ENCODE data around the gene GRK5. TPM values are rescaled to one million over a fixed set of nuclear protein-coding genes. Genes with fewer than 3 reads are reported as not detected.

GRK5 gene
- total RNA-seq, 1 donor, result 16.0 TPM

GRCh38 chr10:119318411-119319160 is 111.2 kb downstream of the GRK5 start:
- TF ChIP-seq CTCF (IDR thresholded peaks at IDR 0.05; ENCODE audit: insufficient read depth, low read depth, low read length), result no peak
- H3K4me3 ChIP-seq (ENCODE audit: low read depth, low read length), result no peak overlapping the region
- no peak for DNase-seq (ENCODE audit: low read depth)

GRCh38 chr10:119319161-119319919 is 112.0 kb downstream of the GRK5 start:
- H3K4me3 ChIP-seq (ENCODE audit: low read depth, low read length), result no peak overlapping the region
- no peak for TF ChIP-seq CTCF (IDR thresholded peaks at IDR 0.05; ENCODE audit: insufficient read depth, low read depth, low read length)
- no peak for DNase-seq (ENCODE audit: low read depth)

GRCh38 chr10:119319920-119320258 is 112.5 kb downstream of the GRK5 start:
- no peak for DNase-seq (ENCODE audit: low read depth)
- TF ChIP-seq CTCF (IDR thresholded peaks at IDR 0.05; ENCODE audit: insufficient read depth, low read depth, low read length), result no peak
- H3K4me3 ChIP-seq (ENCODE audit: low read depth, low read length), result no peak overlapping the region

DNA sequence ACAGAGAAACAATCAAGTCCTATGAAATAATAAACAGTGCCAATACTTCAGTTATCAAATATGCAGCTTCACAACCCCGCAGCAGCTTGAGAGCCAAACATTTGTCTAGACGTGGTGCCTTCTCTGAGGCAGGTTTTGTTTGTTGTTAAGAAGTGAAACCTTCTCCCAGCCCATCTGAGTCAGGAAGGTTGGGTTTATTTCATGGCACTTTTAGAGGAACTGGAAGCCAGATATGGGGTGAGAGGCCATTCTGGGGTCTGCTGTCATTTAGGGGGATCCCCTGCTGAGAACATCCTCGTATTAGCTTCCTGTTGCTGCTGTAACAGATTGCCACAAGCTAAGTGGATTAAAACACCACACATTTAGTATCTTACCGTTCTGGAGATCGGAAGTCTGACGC is 113.6 kb downstream of the GRK5 start:
- no peak for TF ChIP-seq CTCF (IDR thresholded peaks at IDR 0.05; ENCODE audit: insufficient read depth, low read depth, low read length)
- H3K4me3 ChIP-seq (ENCODE audit: low read depth, low read length), result no peak overlapping the region
- no peak for DNase-seq (ENCODE audit: low read depth)

DNA sequence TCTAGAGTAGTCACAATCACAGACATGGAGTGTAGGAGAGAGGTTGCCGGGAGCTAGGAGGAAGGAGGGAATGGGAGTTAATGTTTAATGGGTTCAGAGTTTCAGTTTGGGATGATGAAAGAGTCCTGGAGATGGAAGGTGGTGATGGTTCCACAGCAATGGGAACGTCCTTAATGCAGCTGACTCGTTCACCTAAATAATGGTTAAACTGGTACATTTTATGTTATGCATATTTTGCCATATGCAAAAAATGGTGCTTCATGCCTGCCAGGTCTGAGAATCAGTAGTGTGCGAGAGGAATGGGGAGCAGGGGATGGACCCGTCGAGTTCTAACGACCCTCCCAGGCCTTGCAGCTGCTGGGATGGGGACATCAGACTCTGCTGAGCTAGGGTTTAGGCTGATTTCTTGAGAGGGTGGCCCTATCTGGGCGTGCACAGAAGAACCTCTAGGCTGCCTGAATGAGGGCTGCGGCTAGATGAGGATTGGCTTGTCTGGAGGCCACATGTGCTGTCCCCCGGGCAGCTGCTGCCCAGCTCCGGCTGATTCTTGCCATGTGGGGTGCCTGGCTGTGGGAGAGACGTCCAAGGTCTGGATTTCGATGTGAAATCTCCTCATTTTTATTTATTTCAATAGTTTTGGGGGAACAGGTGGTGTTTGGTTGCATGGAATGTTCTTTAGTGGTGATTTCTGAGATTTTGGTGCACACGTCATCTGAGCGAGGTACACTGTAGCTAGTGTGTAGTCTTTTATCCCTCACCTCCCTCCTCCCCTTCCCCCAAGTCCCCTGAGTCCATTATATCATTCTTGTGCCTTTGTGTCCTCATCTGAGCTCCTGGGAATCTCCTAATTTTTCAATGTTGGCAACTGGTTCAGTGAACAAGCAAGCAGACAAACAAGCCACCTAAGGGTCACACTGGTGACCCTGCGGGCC is 116.0 kb downstream of the GRK5 start:
- TF ChIP-seq CTCF (IDR thresholded peaks at IDR 0.05; ENCODE audit: insufficient read depth, low read depth, low read length), result no peak
- no peak overlapping the region for H3K4me3 ChIP-seq (ENCODE audit: low read depth, low read length)
- no peak for DNase-seq (ENCODE audit: low read depth)

DNA sequence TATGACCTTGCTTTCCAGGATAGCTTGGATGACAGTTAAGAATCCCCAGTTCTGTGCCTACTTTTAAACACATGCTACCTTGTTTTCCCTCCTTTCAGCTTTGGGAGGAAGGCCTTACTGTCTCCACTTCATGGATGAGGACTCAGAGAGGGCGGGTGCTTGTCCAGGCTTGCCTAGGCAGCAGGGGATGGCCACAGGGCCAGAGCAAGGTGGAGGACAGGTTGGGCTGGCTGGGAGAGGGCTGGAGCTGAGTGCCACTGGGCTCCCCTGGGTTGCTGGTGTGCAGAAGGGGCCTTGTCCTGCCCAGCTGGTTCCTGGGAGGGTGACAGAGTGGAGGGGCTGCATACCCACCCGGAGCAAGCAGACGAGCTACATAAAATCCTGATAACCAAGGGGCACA is 117.8 kb downstream of the GRK5 start:
- no peak for TF ChIP-seq CTCF (IDR thresholded peaks at IDR 0.05; ENCODE audit: insufficient read depth, low read depth, low read length)
- no peak overlapping the region for H3K4me3 ChIP-seq (ENCODE audit: low read depth, low read length)
- no peak for DNase-seq (ENCODE audit: low read depth)

All from fibroblast of villous mesenchyme (primary cell).